GM12878 (cell line): ENCODE results near the gene ANK3. TPM values are rescaled to one million over a fixed set of nuclear protein-coding genes. Genes with fewer than 3 reads are reported as not detected.

Experiments
- ATAC-seq: fragments of 200-7000 bp; cut with Tn5 transposase; 3 replicates; pipeline ENCODE4 v1.9.1; 2020; ENCODE audit warnings: mild to moderate bottlenecking, moderate library complexity
- BruUV-seq: library from RNA; stranded (reverse); fragments of 400-500 nt; replicated peaks from 2 replicates; lab custom pipeline; 2021; lab: Mats Ljungman, UMichigan
- CTCF ChIA-PET: fragments of 300-600 bp; sonication (Branson Sonifier 250); formaldehyde crosslinking; extraction: SDS; loops from one replicate; lab custom pipeline; 2021; ENCODE audit warnings: inconsistent platforms; lab: Yijun Ruan, JAX
- POLR2A ChIA-PET: fragments of 350-600 bp; formaldehyde crosslinking; extraction: SDS; loops from one replicate; lab custom pipeline; 2021; ENCODE audit warnings: inconsistent platforms; lab: Charles Lee
- RAD21 ChIA-PET: fragments of 300-600 bp; sonication (Branson Sonifier 250); formaldehyde crosslinking; loops from one replicate; lab custom pipeline; 2023; ENCODE audit warnings: antibody characterized with exemption; ENCODE audit not compliant: unreplicated experiment; lab: Charles Lee
- SMC1A ChIA-PET: fragments of 300-600 bp; sonication (Branson Sonifier 250); formaldehyde crosslinking; loops from one replicate; lab custom pipeline; 2023; ENCODE audit not compliant: unreplicated experiment, uncharacterized antibody; lab: Charles Lee
- DNase-seq: peaks from one replicate; pipeline ENCODE4 v3.0.0-alpha.2; 2011; ENCODE audit warnings: low read depth, low spot score
- FAIRE-seq: peaks from 3 replicates; lab custom pipeline; 2011; peaks lifted over from hg19 to GRCh38; lab: Jason Lieb, UNC
- H2AFZ ChIP-seq: 2 replicates; pipeline ENCODE4 v1.6.0; 2011; ENCODE audit warnings: low read depth, low read length, control low read depth; ENCODE audit not compliant: control insufficient read depth
- H3K27ac ChIP-seq: 2 replicates; pipeline ENCODE4 v1.5.1; 2011; ENCODE audit warnings: control low read depth; ENCODE audit not compliant: control insufficient read depth, insufficient read depth
- H3K27me3 ChIP-seq, 2 experiments: replicated peaks in 1 of 2; 2 replicates each; pipeline versions ENCODE4 v1.6.0 to v1.6.1; 2011; ENCODE audit warnings: low read length in 1 of 2; ENCODE audit not compliant: control insufficient read depth in 2 of 2, insufficient read depth in 2 of 2
- H3K36me3 ChIP-seq, 2 experiments: 2 replicates each; pipeline ENCODE4 v1.5.1; 2011; ENCODE audit warnings: low read length in 1 of 2; ENCODE audit not compliant: control insufficient read depth in 2 of 2, insufficient read depth in 2 of 2
- H3K4me1 ChIP-seq: 2 replicates; pipeline ENCODE4 v1.6.1; 2011; ENCODE audit warnings: mild to moderate bottlenecking, low read length, moderate library complexity, mixed read lengths; ENCODE audit not compliant: control insufficient read depth, insufficient read depth
- H3K4me2 ChIP-seq: 2 replicates; pipeline ENCODE4 v1.6.0; 2011; ENCODE audit warnings: control low read depth; ENCODE audit not compliant: control insufficient read depth, insufficient read depth
- H3K4me3 ChIP-seq: fragments of 200-600 bp; sonication (generic); 2 replicates; pipeline ENCODE4 v1.5.1; 2016
- H3K79me2 ChIP-seq: 2 replicates; pipeline ENCODE4 v1.6.0; 2011; ENCODE audit warnings: low read length; ENCODE audit not compliant: control insufficient read depth, insufficient read depth
- H3K9ac ChIP-seq: 2 replicates; pipeline ENCODE4 v1.8.0; 2011; ENCODE audit warnings: low read length, control low read depth, mixed read lengths; ENCODE audit not compliant: control insufficient read depth, insufficient read depth
- H3K9me3 ChIP-seq: replicated peaks from 3 replicates; pipeline ENCODE4 v1.5.1; 2011; ENCODE audit warnings: mild to moderate bottlenecking, low read length; ENCODE audit not compliant: control insufficient read depth, insufficient read depth
- H4K20me1 ChIP-seq: 2 replicates; pipeline ENCODE4 v1.6.0; 2011; ENCODE audit not compliant: control insufficient read depth, insufficient read depth
- CEBPB ChIP-seq, 2 experiments: fragments of 150-350 bp in 1 of 2; IDR thresholded peaks; 2 replicates each; pipeline ENCODE4 v1.6.1; 2012 to 2014; ENCODE audit warnings: low read depth in 2 of 2, low read length in 2 of 2, borderline replicate concordance in 1 of 2, inconsistent platforms in 1 of 2
- ETV6 ChIP-seq, 2 experiments: fragments of 450-650 bp in 1 of 2; IDR thresholded peaks in 1 of 2; conservative IDR thresholded peaks in 1 of 2; 2 replicates each; pipeline ENCODE4 v1.6.1; 2014; ENCODE audit warnings: antibody characterized with exemption in 1 of 2, borderline replicate concordance in 1 of 2, low read depth in 1 of 2, mild to moderate bottlenecking in 1 of 2, moderate library complexity in 1 of 2
- IKZF1 ChIP-seq: fragments of 450-650 bp; conservative IDR thresholded peaks from 2 replicates; pipeline ENCODE4 v1.6.1; 2017; ENCODE audit warnings: antibody characterized with exemption, mild to moderate bottlenecking
- MLLT1 ChIP-seq: fragments of 450-650 bp; IDR thresholded peaks from 2 replicates; pipeline ENCODE4 v1.6.1; 2016; ENCODE audit warnings: mild to moderate bottlenecking
- MTA3 ChIP-seq: IDR thresholded peaks from 2 replicates; pipeline ENCODE4 v1.6.1; 2012; ENCODE audit warnings: low read length, inconsistent platforms, borderline replicate concordance
- MYC ChIP-seq: IDR thresholded peaks from 2 replicates; pipeline ENCODE4 v1.6.1; 2011; ENCODE audit warnings: mild to moderate bottlenecking, low read length, moderate library complexity, inconsistent platforms; ENCODE audit not compliant: insufficient read depth, insufficient replicate concordance, insufficient read length, severe bottlenecking
- PAX5 ChIP-seq: IDR thresholded peaks from 2 replicates; pipeline ENCODE4 v1.6.1; 2011; ENCODE audit warnings: low read depth, low read length, borderline replicate concordance
- RB1 ChIP-seq: fragments of 450-650 bp; formaldehyde crosslinking; IDR thresholded peaks from 2 replicates; pipeline ENCODE4 v1.6.1; 2017; ENCODE audit warnings: mild to moderate bottlenecking, borderline replicate concordance
- WGBS: methylation state at CpG from one replicate; pipeline ENCODE4 v1.1.6; 2016; ENCODE audit warnings: low lambda C conversion rate; ENCODE audit not compliant: insufficient replicate concordance, insufficient coverage; ENCODE audit errors: missing lambda C conversion rate; 5-methylcytosine and 5-hydroxymethylcytosine counted together
- in situ Hi-C: fragments of 300-500 bp; cut with MboI; formaldehyde crosslinking; loops from 9 replicates; pipeline ENCODE4 v1.14.3; 2018; ENCODE audit warnings: mixed read lengths
- intact Hi-C: fragments of 100-400 bp; cut with micrococcal nuclease; formaldehyde crosslinking; loops from one replicate; pipeline ENCODE4 v1.14.2; 2022; ENCODE audit not compliant: unreplicated experiment
- polyA plus RNA-seq, 11 experiments: library from polyadenylated mRNA; depleted of rRNA in 4 of 11; unstranded in 6 of 11; stranded (reverse) in 5 of 11; fragments of >200 nt; fragmentation: Nextera tagmentation in 4 of 11; fragmentation: Illumina TruSeq in 1 of 11; extraction: Ambion mirVana in 4 of 11; extraction: Trizol in 1 of 11; gene quantifications; 1 replicate in 1 of 11; 2 replicates in 10 of 11; pipeline versions ENCODE4 v1.2.1 to v1.2.3, GENCODE V29; 2011 to 2016; ENCODE audit warnings: inconsistent platforms in 2 of 11, missing spikeins in 2 of 11, low read depth in 1 of 11
- total RNA-seq, 4 experiments: library from RNA; depleted of rRNA in 3 of 4; stranded (reverse); fragments of >200 nt in 3 of 4; fragmentation: Illumina TruSeq in 1 of 4; extraction: Trizol in 1 of 4; gene quantifications; 2 replicates each; pipeline versions ENCODE4 v1.2.1 to v1.2.3, GENCODE V29; 2013 to 2021

ANK3 gene
- total and polyA plus RNA-seq, 10 of the 15 experiments (the other 5 are each of a cell fraction or from before 2014, with no cell fraction given) = 0.06 to 0.82 (median 0.20) TPM; not detected in 2

- intact Hi-C loops = no loop called here
Measured at GRCh38 chr10:60107308-60107976, 282.2 kb downstream of the ANK3 start.

More at GRCh38 chr10:60107308-60107976, 282.2 kb downstream of the ANK3 start:
- Histone ChIP-seq H4K20me1 (no peaks in the 10 kb centered on the region), H3K4me1 (no peaks in the 10 kb centered on the region), H3K36me3 (no peaks in the 10 kb centered on the region), H3K27me3 (no peaks in the 10 kb centered on the region), H3K9ac (no peak overlapping the region), H2AFZ (no peak overlapping the region), H3K9me3 (no peaks in the 10 kb centered on the region), H3K4me2 (no peak overlapping the region), H3K4me3 (no peak overlapping the region), H3K79me2 (no peaks in the 10 kb centered on the region), H3K27ac (no peak overlapping the region)
- no peak for TF ChIP-seq PAX5
- no peak for TF ChIP-seq ETV6 (conservative IDR thresholded peaks at IDR 0.05 in 1 of 2, IDR thresholded peaks at IDR 0.05 in 1 of 2; ENCODE audit: borderline replicate concordance in 1 of 2, low read depth in 1 of 2)
- TF ChIP-seq MTA3 = no peak
- TF ChIP-seq MLLT1 = no peak
- no peak for TF ChIP-seq RB1
- no peak for TF ChIP-seq MYC
- TF ChIP-seq CEBPB (IDR thresholded peaks at IDR 0.05; ENCODE audit: borderline replicate concordance in 1 of 2, low read depth in 2 of 2, low read length in 2 of 2) = no peak
- no peak for TF ChIP-seq IKZF1
- 58% methylated on average over 5 of the region's 5 CpGs for WGBS
- ChIA-PET SMC1A (interaction anchor here (0.7 to 1.0 kb wide), 3 partner anchors 68 to 739 kb away, joined by 3 read pairs; no protein-coding TSS in a partner anchor), POLR2A (no interaction called here), RAD21 (no interaction called here), CTCF (interaction anchor here (1.3 kb wide), 1 partner anchor 9 kb away, joined by 3 read pairs; no protein-coding TSS in a partner anchor)
- no TSS peak for BruUV-seq
- FAIRE-seq = no peak
- in situ Hi-C loops = no loop called here
- no peak for ATAC-seq
- no peak for DNase-seq
